D721Med (cell line): ENCODE data around the gene TRPT1.
"Not testable (repeated sequence)": the region's sequence is repeated elsewhere in the genome, so short reads cannot be mapped to it uniquely, and the experiment has no call there.

ENCODE experiments used
- DNase-seq: peaks from one replicate; pipeline ENCODE4 v3.0.0; 2011; ENCODE audit warnings: low spot score; ENCODE audit not compliant: insufficient read length
- FAIRE-seq: peaks from 2 replicates; lab custom pipeline; 2011; peaks lifted over from hg19 to GRCh38; lab: Jason Lieb, UNC
- TF ChIP-seq, protein P1 (sequence below): IDR thresholded peaks from 2 replicates; pipeline ENCODE4 v1.5.1; 2012; ENCODE audit warnings: mild to moderate bottlenecking, control low read depth; ENCODE audit not compliant: insufficient read depth; ENCODE audit errors: missing control alignments

TRPT1 gene

DNA sequence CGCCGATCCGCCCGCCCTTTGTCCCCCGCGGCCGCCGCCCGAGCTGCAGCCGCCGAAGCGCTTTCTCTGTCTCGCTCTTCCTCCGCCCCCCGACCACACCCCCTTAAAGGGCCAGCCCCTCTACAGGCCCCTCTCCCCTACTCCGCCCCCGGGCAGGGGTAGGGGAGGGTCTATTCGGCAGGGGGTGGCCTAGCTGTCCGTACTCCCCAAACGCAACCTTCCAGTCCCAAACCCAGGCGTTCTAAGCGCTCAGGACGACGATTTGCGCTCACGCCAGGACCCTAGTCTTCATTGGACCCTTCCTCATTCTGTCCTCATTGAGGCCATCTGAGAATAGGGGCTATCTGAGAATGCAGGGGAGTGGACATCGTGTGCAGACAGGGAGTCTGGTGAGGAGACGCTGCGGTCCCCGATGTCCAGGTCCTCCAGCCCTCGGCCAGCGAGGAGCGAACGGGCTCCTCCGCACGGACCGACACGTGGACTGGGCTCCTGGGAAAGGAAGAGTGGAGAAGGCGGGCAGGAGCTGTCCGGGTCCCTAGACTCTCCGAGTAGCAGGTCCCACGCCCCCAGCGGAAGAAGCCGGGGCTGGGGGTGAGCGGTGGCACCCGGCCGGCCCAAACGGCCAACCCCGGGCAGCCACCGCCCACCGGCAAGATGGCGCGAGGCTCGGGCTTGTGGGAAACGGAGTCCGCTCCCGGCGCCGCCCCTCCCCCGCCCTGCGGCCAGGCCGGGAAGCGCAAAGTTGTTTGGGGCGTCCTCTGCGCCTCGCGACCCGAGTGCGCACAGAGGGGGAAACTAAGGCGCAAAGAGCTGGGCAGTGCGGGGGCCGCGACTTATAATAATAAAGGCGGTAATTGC is 21.1 kb upstream of the TRPT1 start, which contains the start of gene PPP1R14B:
Gene PPP1R14B (minus strand): TSS at position 73 of the 858 bp plus-strand sequence. CDS start 270 bp downstream, outside the sequence.
- FAIRE-seq, result no peak

DNA sequence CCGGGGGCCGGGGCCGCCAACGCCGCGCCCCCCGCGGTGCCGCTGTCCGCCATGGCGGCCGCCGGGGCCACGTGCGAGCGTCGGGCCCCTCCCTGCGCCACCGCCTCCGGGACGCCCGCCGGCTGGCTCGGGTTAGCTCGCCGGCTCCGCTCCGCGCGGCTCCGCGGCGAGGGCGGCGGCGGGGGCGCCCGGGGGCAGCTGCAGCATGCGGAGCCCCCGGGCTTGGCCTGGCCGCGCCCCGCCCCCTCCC is 20.6 kb upstream of the TRPT1 start:
- DNase-seq, FAIRE-seq: not testable (repeated sequence)

More for the DNA sequence above, 21.1 kb upstream of the TRPT1 start, which contains the start of gene PPP1R14B:
- TF ChIP-seq, protein P1, sequence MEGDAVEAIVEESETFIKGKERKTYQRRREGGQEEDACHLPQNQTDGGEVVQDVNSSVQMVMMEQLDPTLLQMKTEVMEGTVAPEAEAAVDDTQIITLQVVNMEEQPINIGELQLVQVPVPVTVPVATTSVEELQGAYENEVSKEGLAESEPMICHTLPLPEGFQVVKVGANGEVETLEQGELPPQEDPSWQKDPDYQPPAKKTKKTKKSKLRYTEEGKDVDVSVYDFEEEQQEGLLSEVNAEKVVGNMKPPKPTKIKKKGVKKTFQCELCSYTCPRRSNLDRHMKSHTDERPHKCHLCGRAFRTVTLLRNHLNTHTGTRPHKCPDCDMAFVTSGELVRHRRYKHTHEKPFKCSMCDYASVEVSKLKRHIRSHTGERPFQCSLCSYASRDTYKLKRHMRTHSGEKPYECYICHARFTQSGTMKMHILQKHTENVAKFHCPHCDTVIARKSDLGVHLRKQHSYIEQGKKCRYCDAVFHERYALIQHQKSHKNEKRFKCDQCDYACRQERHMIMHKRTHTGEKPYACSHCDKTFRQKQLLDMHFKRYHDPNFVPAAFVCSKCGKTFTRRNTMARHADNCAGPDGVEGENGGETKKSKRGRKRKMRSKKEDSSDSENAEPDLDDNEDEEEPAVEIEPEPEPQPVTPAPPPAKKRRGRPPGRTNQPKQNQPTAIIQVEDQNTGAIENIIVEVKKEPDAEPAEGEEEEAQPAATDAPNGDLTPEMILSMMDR, result no peak
- DNase-seq, result peak; percentile 89

DNA sequence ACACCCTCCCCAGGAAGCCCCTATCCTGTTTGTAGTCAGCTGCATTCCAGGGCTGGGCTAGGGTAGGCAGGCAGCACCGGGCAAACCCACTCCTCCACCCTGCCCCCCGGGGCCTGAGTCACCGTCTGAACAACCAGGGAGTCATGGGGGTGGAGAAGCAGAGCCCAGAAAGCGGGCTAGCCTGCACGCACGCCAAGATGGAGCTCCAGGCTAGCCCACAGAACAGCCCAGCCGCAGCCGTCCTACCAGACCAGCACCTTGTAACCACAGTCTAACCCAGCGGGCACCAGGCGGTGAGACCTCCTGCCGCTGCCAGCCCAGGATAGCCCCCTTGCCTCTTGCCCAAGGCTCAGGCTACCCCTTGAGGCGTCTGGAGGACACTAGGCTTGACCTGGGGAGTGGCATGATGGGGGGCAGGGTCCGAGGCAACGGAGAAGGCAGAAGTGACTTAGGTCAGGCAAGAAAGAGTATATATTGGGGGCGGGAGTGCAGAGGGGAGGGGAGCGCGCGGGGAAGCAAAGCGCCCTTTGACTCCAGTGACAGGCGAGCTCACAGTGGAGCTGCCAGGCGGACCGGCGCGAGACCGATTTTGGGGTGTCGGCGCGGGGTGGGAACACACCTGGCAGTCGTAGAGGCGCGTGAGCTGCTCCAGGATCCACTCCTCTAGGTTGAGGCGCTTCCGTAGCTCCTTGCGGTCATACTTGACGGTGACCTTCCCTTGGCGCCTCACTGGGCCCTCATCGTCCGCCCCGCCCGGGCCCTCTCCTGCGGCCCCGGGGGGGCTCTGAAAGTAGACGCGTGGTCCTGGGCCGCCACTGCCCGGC is 20.0 kb upstream of the TRPT1 start:
- TF ChIP-seq, protein P1, result no peak
- no peak for DNase-seq
- FAIRE-seq, result no peak

DNA sequence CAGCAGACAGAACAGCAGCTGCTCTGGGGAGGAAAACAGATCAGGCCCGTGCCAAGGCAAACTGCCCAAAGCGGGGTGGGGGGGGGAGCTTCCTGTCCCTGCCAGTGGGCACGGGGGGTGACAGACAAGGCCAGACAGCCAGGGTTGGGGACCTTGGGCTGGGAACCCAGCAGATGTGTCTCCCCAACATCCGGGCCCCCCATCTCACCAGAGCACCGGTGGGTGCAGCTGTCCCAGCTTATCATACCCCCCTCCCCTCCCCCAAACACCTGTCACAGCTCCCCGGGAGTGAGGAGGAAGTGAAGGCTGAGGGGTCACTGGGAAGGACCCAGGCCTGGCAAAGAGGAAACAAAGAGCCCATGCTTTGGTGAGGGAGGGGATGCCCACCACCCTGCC is 19.4 kb upstream of the TRPT1 start:
- TF ChIP-seq, protein P1, result no peak
- no peak for DNase-seq
- no peak for FAIRE-seq

DNA sequence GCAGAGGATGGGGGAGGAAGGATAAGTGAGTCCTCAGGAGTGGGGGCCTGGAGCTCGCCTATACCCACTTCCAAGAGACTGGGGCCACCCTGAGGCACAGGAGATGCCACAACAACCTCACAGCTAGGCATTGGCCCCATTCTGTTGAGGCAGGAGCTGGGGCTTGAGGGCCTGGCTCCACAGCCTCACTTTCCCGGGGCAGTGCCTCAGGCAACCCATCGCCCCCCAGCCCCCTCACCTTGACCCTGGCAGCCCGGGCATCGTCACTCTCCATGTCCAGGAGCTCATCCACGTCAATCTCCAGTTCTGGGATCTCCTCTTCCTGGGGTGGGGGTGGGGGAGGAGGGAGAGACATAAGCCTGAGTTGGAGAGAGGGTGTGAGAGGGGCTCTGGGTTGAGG is 19.0 kb upstream of the TRPT1 start:
- FAIRE-seq, result no peak
- no peak for DNase-seq
- TF ChIP-seq, protein P1, result no peak

DNA sequence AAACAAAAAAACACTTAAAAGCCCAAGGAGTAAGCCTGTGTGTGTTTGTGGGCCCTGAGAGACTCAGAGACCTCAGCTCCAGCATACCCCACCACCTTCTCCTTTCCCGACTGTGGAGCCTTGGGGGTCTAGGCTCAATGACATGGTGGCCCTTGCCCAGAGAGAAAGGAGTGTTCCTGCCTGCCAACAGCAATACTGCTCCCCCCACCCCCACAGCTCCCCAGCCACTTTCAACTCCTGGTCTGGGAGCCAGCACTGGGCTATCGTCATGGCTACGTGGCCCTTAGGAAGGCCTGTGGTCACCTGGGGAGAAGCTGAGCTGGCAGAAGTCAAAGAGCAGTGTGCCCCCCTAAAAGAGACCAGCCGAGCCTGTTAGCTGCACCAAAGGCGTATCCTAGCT is 18.1 kb upstream of the TRPT1 start:
- FAIRE-seq (no peak), DNase-seq (no peak)
- TF ChIP-seq, protein P1, result no peak

DNA sequence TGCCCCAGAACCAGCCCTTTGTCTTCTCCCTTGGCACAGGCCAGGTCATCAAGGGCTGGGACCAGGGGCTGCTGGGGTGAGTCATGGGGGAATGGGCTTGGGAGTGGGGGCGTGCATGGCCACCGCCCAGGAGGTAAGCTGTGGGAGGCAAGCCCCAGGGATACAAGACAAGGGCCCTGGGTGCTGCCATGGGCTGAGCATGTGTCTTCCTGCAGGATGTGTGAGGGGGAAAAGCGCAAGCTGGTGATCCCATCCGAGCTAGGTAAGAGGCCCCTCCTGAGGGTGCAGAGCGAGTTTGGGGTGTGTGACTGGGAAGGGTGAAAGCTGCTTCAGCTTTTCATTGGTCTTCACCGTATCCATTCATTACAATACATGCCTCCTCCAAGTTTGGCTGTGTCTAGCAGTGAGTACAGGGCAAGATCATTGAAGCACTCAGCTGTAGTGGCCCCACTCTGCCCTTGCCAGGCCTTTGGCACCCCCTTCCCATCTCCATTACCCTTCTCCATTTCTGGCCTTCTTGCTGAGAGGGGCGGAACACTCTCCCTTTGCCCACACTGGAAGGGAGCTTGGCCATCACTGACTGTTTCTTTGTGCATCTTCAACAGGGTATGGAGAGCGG is 17.4 kb upstream of the TRPT1 start:
- DNase-seq (no peak), FAIRE-seq (no peak)
- TF ChIP-seq, protein P1, result no peak
